K562 (cell line): Measurements from ENCODE around the gene TRIM38. TPM values are rescaled to one million over a fixed set of nuclear protein-coding genes. Genes with fewer than 3 reads are reported as not detected.

ENCODE experiments used
- CEBPB ChIP-seq: fragments of 450-650 bp; IDR thresholded peaks from 2 replicates; pipeline ENCODE4 v1.6.1; 2016; ENCODE audit warnings: missing genetic modification characterization, missing compliant biosample characterization
- ELK3 ChIP-seq: fragments of 450-650 bp; formaldehyde crosslinking; IDR thresholded peaks from 2 replicates; pipeline ENCODE4 v1.4.0; 2020; ENCODE audit warnings: mild to moderate bottlenecking
- FOXP4 ChIP-seq: sonication (generic); formaldehyde crosslinking; IDR thresholded peaks from 2 replicates; pipeline ENCODE4 v1.8.0; 2022; ENCODE audit warnings: mild to moderate bottlenecking, missing genetic modification reagents, borderline replicate concordance
- HNRNPUL1 ChIP-seq: fragments of 200-400 bp; formaldehyde crosslinking; IDR thresholded peaks from 2 replicates; pipeline ENCODE4 v1.6.1; 2017; ENCODE audit warnings: low read length
- KDM1A ChIP-seq, 2 experiments: fragments of 450-650 bp; IDR thresholded peaks; 2 replicates each; pipeline ENCODE4 v1.6.1; 2016; ENCODE audit warnings: mild to moderate bottlenecking in 2 of 2
- NR1H2 ChIP-seq: sonication (generic); formaldehyde crosslinking; IDR thresholded peaks from 2 replicates; pipeline ENCODE4 v1.4.0; 2020; ENCODE audit warnings: mild to moderate bottlenecking, missing genetic modification reagents
- NR2F6 ChIP-seq: fragments of 450-650 bp; formaldehyde crosslinking; IDR thresholded peaks from 2 replicates; pipeline ENCODE4 v1.4.0; 2020; ENCODE audit warnings: mild to moderate bottlenecking
- NRF1 ChIP-seq, 2 experiments: fragments of 450-650 bp; IDR thresholded peaks in 1 of 2; conservative IDR thresholded peaks in 1 of 2; 2 replicates each; pipeline ENCODE4 v1.6.1; 2014; ENCODE audit warnings: mild to moderate bottlenecking in 2 of 2
- OTX1 ChIP-seq: fragments of 450-650 bp; formaldehyde crosslinking; IDR thresholded peaks from 2 replicates; pipeline ENCODE4 v1.4.0; 2022; ENCODE audit warnings: mild to moderate bottlenecking
- RBBP5 ChIP-seq: fragments of 200-600 bp; sonication (generic); IDR thresholded peaks from 2 replicates; pipeline ENCODE4 v1.6.1; 2012; ENCODE audit warnings: borderline replicate concordance, mild to moderate bottlenecking, low read length, control low read depth, inconsistent platforms; ENCODE audit not compliant: insufficient read depth, poor library complexity, severe bottlenecking
- SRSF9 ChIP-seq: fragments of 200-400 bp; formaldehyde crosslinking; IDR thresholded peaks from 2 replicates; pipeline ENCODE4 v1.6.1; 2017; ENCODE audit warnings: low read depth, low read length, borderline replicate concordance
- STAT5B ChIP-seq: fragments of 250-450 bp; sonication (Bioruptor Pico); IDR thresholded peaks from 2 replicates; pipeline ENCODE4 v1.8.0; 2021; ENCODE audit warnings: mild to moderate bottlenecking, inconsistent platforms
- ZBTB2 ChIP-seq: fragments of 450-650 bp; IDR thresholded peaks from 2 replicates; pipeline ENCODE4 v1.6.1; 2016; ENCODE audit warnings: antibody characterized with exemption
- ZBTB49 ChIP-seq: sonication (generic); formaldehyde crosslinking; IDR thresholded peaks from 2 replicates; pipeline ENCODE4 v1.8.0; 2022; ENCODE audit warnings: missing genetic modification reagents, mild to moderate bottlenecking, borderline replicate concordance
- ZNF398 ChIP-seq: fragments of 250-450 bp; sonication (Bioruptor Pico); IDR thresholded peaks from 2 replicates; pipeline ENCODE4 v1.8.0; 2021; ENCODE audit warnings: moderate library complexity, mild to moderate bottlenecking, inconsistent platforms
- ZNF717 ChIP-seq: fragments of 250-450 bp; sonication (Bioruptor Pico); IDR thresholded peaks from 2 replicates; pipeline ENCODE4 v1.5.0; 2021
- polyA plus RNA-seq, 8 experiments: library from polyadenylated mRNA; depleted of rRNA in 4 of 8; stranded (reverse) in 5 of 8; unstranded in 3 of 8; fragments of >200 nt; fragmentation: Nextera tagmentation in 2 of 8; fragmentation: Illumina TruSeq in 1 of 8; extraction: Ambion mirVana in 2 of 8; extraction: Trizol in 1 of 8; gene quantifications; 2 replicates each; pipeline versions ENCODE4 v1.2.1 to v1.2.3, GENCODE V29; 2011 to 2014; ENCODE audit warnings: inconsistent platforms in 1 of 8, missing spikeins in 1 of 8
- total RNA-seq, 7 experiments: library from RNA; depleted of rRNA in 6 of 7; stranded (reverse); fragments of >200 nt in 6 of 7; fragmentation: Illumina TruSeq in 2 of 7; extraction: Trizol in 2 of 7; gene quantifications; 2 replicates each; pipeline versions ENCODE4 v1.2.1 to v1.2.3, GENCODE V29; 2011 to 2021; ENCODE audit warnings: low replicate concordance in 1 of 7

The TRIM38 gene
- total and polyA plus RNA-seq, 9 of the 15 experiments (the other 6 are each of a cell fraction or from before 2014, with no cell fraction given), result 1.7 to 6.7 (median 6.3) TPM

GRCh38 chr6:26029857-26030653 lies 67.5 kb downstream of the TRIM38 start (continued):
- TF ChIP-seq ZBTB49 (CRISPR knock-in tag), result no peak
- no peak for TF ChIP-seq ZNF398 (CRISPR knock-in tag)
- TF ChIP-seq HNRNPUL1, result no peak
- TF ChIP-seq FOXP4, result peak; percentile 69; the same call in 1 of the 2 replicates
- peak; percentile 54; the same call in 1 of the 2 replicates for TF ChIP-seq OTX1
- no peak for TF ChIP-seq ZBTB2
- TF ChIP-seq RBBP5, result no peak
- TF ChIP-seq NR2F6, result no peak
- 0 out of 2 replicates have a peak, but pooled peaks have one; percentile 56 for TF ChIP-seq ZNF717 (CRISPR knock-in tag)
- no peak for TF ChIP-seq NR1H2 (CRISPR knock-in tag)
- no peak for TF ChIP-seq STAT5B (CRISPR knock-in tag)
- TF ChIP-seq NRF1 (conservative IDR thresholded peaks at IDR 0.05 in 1 of 2, IDR thresholded peaks at IDR 0.05 in 1 of 2), result no peak
- 0 out of 2 replicates have a peak, but pooled peaks have one; percentile 50 for TF ChIP-seq ELK3 (CRISPR knock-in tag)
- no peak for TF ChIP-seq CEBPB
- no peak for TF ChIP-seq SRSF9
- no peak for TF ChIP-seq KDM1A (IDR thresholded peaks at IDR 0.05)
